Ascending aorta (tissue), 2 donors: ENCODE measurements around the gene TMEM38B. TPM values are rescaled to one million over a fixed set of nuclear protein-coding genes. Genes with fewer than 3 reads are reported as not detected.
"Not testable (repeated sequence)": the region's sequence is repeated elsewhere in the genome, so short reads cannot be mapped to it uniquely, and the experiment has no call there.

ENCODE experiments used
- DNase-seq, 2 donors: peaks; one replicate each; pipeline ENCODE4 v3.0.0-alpha.2; 2019; ENCODE audit warnings: low spot score in 2 of 2
- H3K27ac ChIP-seq, 2 donors: fragments of 200-600 bp; sonication (generic); one replicate each; pipeline ENCODE4 v1.5.1; 2016 to 2017; ENCODE audit warnings: mild to moderate bottlenecking in 1 of 2
- H3K27me3 ChIP-seq: fragments of 200-600 bp; sonication (generic); one replicate; pipeline ENCODE4 v1.5.1; 2017
- H3K36me3 ChIP-seq, 2 donors: fragments of 200-600 bp; sonication (generic); one replicate each; pipeline ENCODE4 v1.5.1; 2016
- H3K4me1 ChIP-seq, 2 donors: fragments of 200-600 bp; sonication (generic); one replicate each; pipeline ENCODE4 v1.5.1; 2016 to 2017; ENCODE audit warnings: mild to moderate bottlenecking in 1 of 2
- H3K4me3 ChIP-seq, 2 donors: fragments of 200-600 bp; sonication (generic); one replicate each; pipeline ENCODE4 v1.5.1; 2016 to 2017; ENCODE audit warnings: mild to moderate bottlenecking in 1 of 2
- H3K9me3 ChIP-seq, 2 donors: fragments of 200-600 bp; sonication (generic); one replicate each; pipeline ENCODE4 v1.5.1; 2016
- CTCF ChIP-seq, 3 experiments: fragments of 200-600 bp in 2 of 3; fragments of 450-650 bp in 1 of 3; sonication (generic) in 2 of 3; IDR thresholded peaks; one replicate each; pipeline ENCODE4 v1.5.1; 2016 to 2019; ENCODE audit warnings: antibody characterized with exemption in 3 of 3, mild to moderate bottlenecking in 1 of 3, moderate library complexity in 1 of 3
- intact Hi-C: fragments of 100-400 bp; cut with DNase I; formaldehyde crosslinking; loops from one replicate; pipeline ENCODE4 v1.15.1; 2023
- total RNA-seq: library from RNA; depleted of rRNA; stranded (reverse); fragments of >200 nt; gene quantifications from one replicate; pipeline ENCODE4 v1.1.0, GENCODE V29; 2016

The TMEM38B gene
- total RNA-seq, 1 donor from 2014 or later, result 11.0 TPM

GRCh38 chr9:105701145-105701544, 6.8 kb downstream of the TMEM38B start:
- TF ChIP-seq CTCF (IDR thresholded peaks at IDR 0.05), result no peak
- intact Hi-C loops, result no loop called here
- Histone ChIP-seq H3K27me3 (no peaks in the 10 kb centered on the region), H3K9me3 (no peaks in the 10 kb centered on the region), H3K36me3 (peaks cover 0 to under 1% of the 10 kb centered on the region in 2 donors), H3K4me3 (no peak overlapping the region), H3K27ac (no peak overlapping the region), H3K4me1 (no peaks in the 10 kb centered on the region)
- DNase-seq, result no peak

GRCh38 chr9:105702207-105702606, 7.9 kb downstream of the TMEM38B start:
- Histone ChIP-seq H3K27me3 (no peaks in the 10 kb centered on the region), H3K36me3 (peaks cover 0 to 5% of the 10 kb centered on the region in 2 donors), H3K4me1 (no peaks in the 10 kb centered on the region), H3K9me3 (no peaks in the 10 kb centered on the region), H3K4me3 (no peak overlapping the region), H3K27ac (no peak overlapping the region)
- no peak for DNase-seq
- intact Hi-C loops, result no loop called here
- TF ChIP-seq CTCF (IDR thresholded peaks at IDR 0.05), result no peak

GRCh38 chr9:105703638-105704037, 9.3 kb downstream of the TMEM38B start:
- H3K9me3 ChIP-seq, H3K4me1 ChIP-seq, intact Hi-C loops, H3K36me3 ChIP-seq, DNase-seq, H3K27me3 ChIP-seq, H3K4me3 ChIP-seq, H3K27ac ChIP-seq: not testable (repeated sequence)

- Histone ChIP-seq H3K4me1 (no peaks in the 10 kb centered on the region), H3K4me3 (no peak overlapping the region), H3K9me3 (no peaks in the 10 kb centered on the region), H3K27ac (no peak overlapping the region), H3K36me3 (peaks cover 0 to 5% of the 10 kb centered on the region in 2 donors), H3K27me3 (no peaks in the 10 kb centered on the region)
- TF ChIP-seq CTCF (IDR thresholded peaks at IDR 0.05), result no peak
- intact Hi-C loops, result no loop called here
- DNase-seq, result no peak
These were observed 11.8 kb downstream of the TMEM38B start for GRCh38 chr9:105706156-105706555.

GRCh38 chr9:105708405-105708804, 14.1 kb downstream of the TMEM38B start:
- Histone ChIP-seq H3K4me1 (no peaks in the 10 kb centered on the region), H3K27ac (no peak overlapping the region), H3K9me3 (no peaks in the 10 kb centered on the region), H3K36me3 (peaks cover 0 to 5% of the 10 kb centered on the region in 2 donors), H3K27me3 (no peaks in the 10 kb centered on the region), H3K4me3 (no peak overlapping the region)
- intact Hi-C loops, result no loop called here
- TF ChIP-seq CTCF (IDR thresholded peaks at IDR 0.05), result no peak
- no peak for DNase-seq

GRCh38 chr9:105710638-105711037, 16.3 kb downstream of the TMEM38B start:
- no peak for DNase-seq
- Histone ChIP-seq H3K27me3 (no peaks in the 10 kb centered on the region), H3K27ac (no peak overlapping the region), H3K9me3 (no peaks in the 10 kb centered on the region), H3K36me3 (peaks cover 0 to 5% of the 10 kb centered on the region in 2 donors), H3K4me3 (no peak overlapping the region), H3K4me1 (no peaks in the 10 kb centered on the region)
- intact Hi-C loops, result no loop called here
- TF ChIP-seq CTCF (IDR thresholded peaks at IDR 0.05), result no peak
